Left hindlimb (tissue), 1 donor: ENCODE results near the gene HNRNPH2.
A peak's percentile ranks its signal among the peaks of the same experiment; 100 is the strongest.

Experiments used
- DNase-seq: peaks from one replicate; pipeline ENCODE4 v3.0.0-alpha.2; 2018

HNRNPH2 gene

GRCh38 chrX:101407748-101408531 lies at the start of gene HNRNPH2, which contains the start of gene GLA:
Gene HNRNPH2, plus strand, starts transcription at chrX:101408222. Its CDS starts 3,767 bp downstream, at chrX:101411989.
Gene GLA, minus strand, starts transcription at chrX:101407925. Its CDS starts 22 bp downstream, at chrX:101407903.
- peak; percentile 93 for DNase-seq

- DNase-seq = no peak
These were observed 48.1 kb upstream of the HNRNPH2 start for GRCh38 chrX:101359966-101360365.

DNA sequence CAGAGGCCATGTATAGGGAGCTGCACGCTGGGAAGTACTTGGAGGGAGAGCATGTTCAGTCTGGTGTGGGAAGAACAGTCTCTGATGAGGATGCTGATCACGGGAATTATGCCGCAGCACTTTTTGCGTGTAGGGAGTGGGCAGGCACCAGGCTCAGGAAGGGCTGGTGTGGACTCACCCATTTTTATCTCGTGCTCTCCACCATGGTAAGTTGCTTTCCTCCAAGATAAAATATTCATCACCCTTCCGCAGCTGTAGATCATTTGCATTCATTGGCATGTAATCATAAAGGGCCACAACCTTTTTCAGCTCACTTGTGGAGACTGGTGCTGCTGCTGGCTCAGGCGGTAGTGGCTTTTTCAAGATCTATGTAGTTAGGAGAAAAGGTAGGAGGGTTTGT lies 47.6 kb upstream of the HNRNPH2 start:
- DNase-seq = no peak

- DNase-seq = no peak
These were observed 45.9 kb upstream of the HNRNPH2 start for GRCh38 chrX:101362116-101362515.

DNA sequence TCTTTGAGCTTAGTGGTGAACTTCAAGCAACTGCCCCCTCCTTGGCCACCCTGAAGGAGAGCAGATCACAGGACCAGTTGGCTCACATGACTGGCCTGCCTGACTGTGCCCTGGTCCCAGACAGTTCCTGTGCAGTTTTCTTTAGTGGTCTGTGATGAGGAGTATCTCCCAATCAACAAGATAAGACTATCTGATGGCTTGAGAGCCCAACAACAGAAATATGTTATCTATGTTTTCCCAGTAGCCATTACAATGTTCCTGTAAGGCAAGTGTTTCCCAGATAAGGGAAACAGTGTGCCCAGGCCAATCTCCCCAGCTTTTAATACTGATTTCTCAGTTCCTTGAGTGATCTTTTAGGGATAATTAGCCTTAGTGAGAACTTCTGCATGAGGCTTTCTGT lies 45.3 kb upstream of the HNRNPH2 start:
- no peak for DNase-seq

GRCh38 chrX:101365301-101365795 lies 42.7 kb upstream of the HNRNPH2 start:
- DNase-seq = no peak

DNA sequence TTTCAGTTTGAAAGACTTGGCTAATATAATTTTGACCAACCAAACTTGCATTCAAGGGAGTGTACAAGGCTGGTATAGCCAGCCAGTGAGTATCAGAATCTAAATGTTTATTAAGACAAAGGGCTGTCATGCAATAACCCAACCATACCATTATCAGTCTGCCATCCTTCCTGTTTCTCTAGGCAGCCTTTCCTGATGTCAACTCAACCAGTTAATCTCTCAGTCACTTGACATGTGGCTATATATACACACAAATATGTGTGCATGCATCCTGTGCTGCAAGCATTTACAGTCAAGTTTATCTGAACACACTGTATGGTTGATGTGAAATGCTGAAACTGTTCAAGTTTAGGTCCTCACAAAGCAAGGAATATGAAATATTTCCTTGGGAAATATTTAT lies 39.2 kb upstream of the HNRNPH2 start:
- DNase-seq = no peak

- no peak for DNase-seq
These were observed 38.3 kb upstream of the HNRNPH2 start for GRCh38 chrX:101369687-101370086.

- DNase-seq = no peak
These were observed 37.0 kb upstream of the HNRNPH2 start for GRCh38 chrX:101370888-101371504.

GRCh38 chrX:101377547-101377946 lies 30.5 kb upstream of the HNRNPH2 start:
- DNase-seq = no peak

GRCh38 chrX:101383679-101384205 lies 24.3 kb upstream of the HNRNPH2 start:
- DNase-seq = no peak

DNA sequence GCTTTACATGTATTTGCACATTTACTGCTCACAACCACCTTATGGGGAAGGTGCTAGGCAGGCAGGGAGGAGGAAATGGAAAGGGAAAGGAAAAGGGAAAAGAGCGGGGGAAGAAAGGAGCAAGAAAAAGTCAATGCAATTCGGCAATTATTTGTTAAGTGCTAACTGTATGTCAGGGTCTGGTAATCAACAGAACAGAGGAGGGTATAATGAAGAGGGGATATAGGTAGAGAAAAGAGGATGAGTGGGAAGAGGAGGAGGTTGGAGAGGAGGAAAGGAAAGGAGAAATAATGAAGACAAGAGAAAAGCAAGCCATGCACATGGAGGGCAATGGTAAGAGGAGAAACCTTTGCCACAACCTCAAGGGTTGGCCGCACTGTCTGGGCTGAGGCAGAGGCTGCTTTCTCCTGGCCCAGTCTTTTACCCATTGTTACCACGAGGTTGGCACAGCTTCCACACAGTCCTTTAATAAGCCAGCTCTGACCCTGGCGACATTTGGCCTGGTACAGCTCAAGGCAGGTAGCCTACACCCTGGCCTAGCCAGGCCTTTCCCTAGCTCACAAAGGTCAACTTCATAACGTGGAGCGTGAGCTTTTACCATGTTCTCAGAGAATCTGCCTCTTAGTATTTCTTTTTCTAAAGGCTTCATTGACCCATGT lies 22.9 kb upstream of the HNRNPH2 start:
- DNase-seq = no peak

GRCh38 chrX:101385795-101386541 lies 22.1 kb upstream of the HNRNPH2 start, which contains the start of gene BTK:
Gene BTK, minus strand, starts transcription at chrX:101386191. Its CDS starts 10,907 bp downstream, at chrX:101375284.
- DNase-seq = no peak

- DNase-seq = no peak
These were observed 21.5 kb upstream of the HNRNPH2 start for GRCh38 chrX:101386542-101386885.

DNA sequence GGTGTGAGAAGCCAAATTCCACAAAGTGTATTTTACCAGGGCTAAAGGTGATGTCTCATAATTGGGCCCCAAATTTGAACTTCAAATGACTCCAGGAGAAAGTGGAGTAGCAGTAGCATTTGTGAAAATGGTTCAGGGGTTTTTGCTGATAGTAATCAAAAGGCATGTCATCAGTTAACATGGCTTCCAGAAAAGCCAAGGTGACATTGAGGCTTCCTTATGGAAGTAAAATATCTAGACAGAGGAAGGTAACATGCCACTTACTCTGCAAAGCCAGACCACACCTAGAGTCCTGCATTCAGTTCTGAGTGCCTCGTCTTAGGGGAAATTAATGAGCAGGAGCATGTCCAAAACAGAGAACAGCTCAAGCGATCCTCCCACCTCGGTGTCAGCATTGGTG lies 19.4 kb upstream of the HNRNPH2 start:
- no peak for DNase-seq

- peak; percentile 89 for DNase-seq
These were observed 17.1 kb upstream of the HNRNPH2 start, which contains the start of gene RPL36A for GRCh38 chrX:101390664-101391525. Gene RPL36A, plus strand, starts transcription at chrX:101391011. Its CDS starts 33 bp downstream, at chrX:101391044.

GRCh38 chrX:101391831-101392230 lies 16.2 kb upstream of the HNRNPH2 start:
- DNase-seq = no peak

- no peak for DNase-seq
These were observed 14.3 kb upstream of the HNRNPH2 start for GRCh38 chrX:101393530-101394305.

GRCh38 chrX:101394372-101394771 lies 13.7 kb upstream of the HNRNPH2 start:
- no peak for DNase-seq

- no peak for DNase-seq
These were observed 12.2 kb upstream of the HNRNPH2 start for GRCh38 chrX:101395789-101396188.

DNA sequence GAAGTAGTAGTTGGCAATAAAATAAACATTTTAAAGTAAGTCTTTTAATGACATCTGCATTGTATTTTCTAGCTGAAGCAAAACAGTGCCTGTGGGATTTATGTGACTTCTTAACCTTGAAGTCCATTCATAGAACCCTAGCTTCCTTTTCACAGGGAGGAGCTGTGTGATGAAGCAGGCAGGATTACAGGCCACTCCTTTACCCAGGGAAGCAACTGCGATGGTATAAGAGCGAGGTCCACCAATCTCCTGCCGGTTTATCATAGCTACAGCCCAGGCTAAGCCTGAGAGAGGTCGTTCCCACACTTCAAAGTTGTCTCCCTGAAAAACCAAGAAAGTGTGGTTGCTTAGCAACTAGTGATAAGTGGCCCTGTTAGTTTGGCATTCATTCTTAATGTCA lies 10.2 kb upstream of the HNRNPH2 start:
- DNase-seq = no peak
